Hippocampal formation (tissue), 2 donors: ENCODE results near the gene EHMT1.

Experiments used
- DNase-seq, 2 donors: peaks; one replicate each; lab custom pipeline; 2025; lab: John Stamatoyannopoulos, UW

EHMT1 gene

GRCh38 chr9:137787381-137787780 lies 168.6 kb downstream of the EHMT1 start:
- no peak for DNase-seq

- no peak for DNase-seq
These were observed 169.1 kb downstream of the EHMT1 start for GRCh38 chr9:137787786-137788505.

- DNase-seq = no peak
These were observed 169.9 kb downstream of the EHMT1 start for GRCh38 chr9:137788561-137789294.

GRCh38 chr9:137789295-137789895 lies 170.6 kb downstream of the EHMT1 start:
- DNase-seq = no peak

- DNase-seq = no peak
These were observed 173.1 kb downstream of the EHMT1 start for GRCh38 chr9:137791947-137792346.

GRCh38 chr9:137793196-137793841 lies 174.5 kb downstream of the EHMT1 start:
- peak; percentile 18 to 49 for DNase-seq

- no peak for DNase-seq
These were observed 176.4 kb downstream of the EHMT1 start for GRCh38 chr9:137795156-137795666.

- DNase-seq = no peak
These were observed 178.7 kb downstream of the EHMT1 start for GRCh38 chr9:137797206-137798120.

GRCh38 chr9:137798142-137798541 lies 179.3 kb downstream of the EHMT1 start:
- no peak for DNase-seq

GRCh38 chr9:137798901-137799629 lies 180.3 kb downstream of the EHMT1 start:
- no peak for DNase-seq

- DNase-seq = no peak
These were observed 180.8 kb downstream of the EHMT1 start for GRCh38 chr9:137799630-137799983.

- DNase-seq = no peak
These were observed 181.6 kb downstream of the EHMT1 start for GRCh38 chr9:137800196-137801022.

- no peak for DNase-seq
These were observed 182.2 kb downstream of the EHMT1 start for GRCh38 chr9:137801023-137801319.

GRCh38 chr9:137802021-137802420 lies 183.2 kb downstream of the EHMT1 start:
- DNase-seq = no peak

- DNase-seq = no peak
These were observed 183.9 kb downstream of the EHMT1 start for GRCh38 chr9:137802521-137803243.

GRCh38 chr9:137804908-137805630 lies 186.3 kb downstream of the EHMT1 start:
- no peak for DNase-seq

- DNase-seq = no peak
These were observed 189.2 kb downstream of the EHMT1 start for GRCh38 chr9:137807721-137808703.
